Ishikawa (cell line): ENCODE measurements around the gene DTWD2.
A peak's percentile ranks its signal among the peaks of the same experiment; 100 is the strongest.

Experiments used
- CEBPB ChIP-seq: IDR thresholded peaks from 2 replicates; pipeline ENCODE4 v1.6.1; 2012
- CREB1 ChIP-seq: IDR thresholded peaks from 2 replicates; pipeline ENCODE4 v1.6.1; 2012; ENCODE audit warnings: low read depth
- EGR1 ChIP-seq: IDR thresholded peaks from 2 replicates; pipeline ENCODE4 v1.6.1; 2012
- EP300 ChIP-seq: IDR thresholded peaks from 2 replicates; pipeline ENCODE4 v1.6.1; 2012; ENCODE audit warnings: borderline replicate concordance
- FOXM1 ChIP-seq: IDR thresholded peaks from 2 replicates; pipeline ENCODE4 v1.6.1; 2012; ENCODE audit warnings: low read depth, borderline replicate concordance
- NFIC ChIP-seq: IDR thresholded peaks from 2 replicates; pipeline ENCODE4 v1.6.1; 2012
- RAD21 ChIP-seq: IDR thresholded peaks from 2 replicates; pipeline ENCODE4 v1.6.1; 2012; ENCODE audit warnings: low read depth
- TAF1 ChIP-seq: IDR thresholded peaks from 2 replicates; pipeline ENCODE4 v1.6.1; 2012; ENCODE audit warnings: low read depth, mild to moderate bottlenecking
- TCF12 ChIP-seq: IDR thresholded peaks from 2 replicates; pipeline ENCODE4 v1.6.1; 2012; ENCODE audit warnings: low read depth
- TEAD4 ChIP-seq: IDR thresholded peaks from 2 replicates; pipeline ENCODE4 v1.6.1; 2012
- ZBTB7A ChIP-seq: IDR thresholded peaks from 2 replicates; pipeline ENCODE4 v1.6.1; 2012; ENCODE audit warnings: low read depth
- TF ChIP-seq, protein P1 (sequence below): IDR thresholded peaks from 2 replicates; pipeline ENCODE4 v1.6.1; 2012
- TF ChIP-seq, protein P2 (sequence below): IDR thresholded peaks from 2 replicates; pipeline ENCODE4 v1.6.1; 2012; ENCODE audit warnings: low read depth, mild to moderate bottlenecking
- TF ChIP-seq, protein P3 (sequence below): IDR thresholded peaks from 2 replicates; pipeline ENCODE4 v1.6.1; 2012

Gene DTWD2

DNA sequence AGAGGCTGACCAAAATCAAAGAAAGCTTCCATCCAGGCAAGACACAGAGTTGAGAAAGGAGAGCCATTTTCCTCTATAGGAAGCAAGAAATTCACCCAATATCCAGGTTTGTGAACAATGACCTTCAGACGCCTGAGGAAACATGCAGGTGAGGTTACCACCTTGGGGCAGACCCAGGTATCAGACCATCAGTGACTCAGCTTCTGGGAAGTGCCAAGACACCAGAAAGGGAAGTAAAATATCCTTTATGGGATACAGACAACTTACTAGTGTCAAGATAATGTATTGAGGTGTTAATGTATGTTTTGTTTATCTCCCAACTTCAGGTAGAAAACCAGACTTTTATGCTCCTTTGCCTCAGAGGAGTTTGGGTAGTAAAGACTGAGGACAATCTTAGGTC, 2.2 kb upstream of the DTWD2 start:
- TF ChIP-seq NFIC (no peak), EP300 (no peak), RAD21 (no peak), ZBTB7A (no peak), TEAD4 (no peak), FOXM1 (no peak), EGR1 (no peak), TAF1 (no peak), TCF12 (no peak)
- TF ChIP-seq, protein P1, sequence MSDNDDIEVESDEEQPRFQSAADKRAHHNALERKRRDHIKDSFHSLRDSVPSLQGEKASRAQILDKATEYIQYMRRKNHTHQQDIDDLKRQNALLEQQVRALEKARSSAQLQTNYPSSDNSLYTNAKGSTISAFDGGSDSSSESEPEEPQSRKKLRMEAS = no peak
- TF ChIP-seq, protein P2, sequence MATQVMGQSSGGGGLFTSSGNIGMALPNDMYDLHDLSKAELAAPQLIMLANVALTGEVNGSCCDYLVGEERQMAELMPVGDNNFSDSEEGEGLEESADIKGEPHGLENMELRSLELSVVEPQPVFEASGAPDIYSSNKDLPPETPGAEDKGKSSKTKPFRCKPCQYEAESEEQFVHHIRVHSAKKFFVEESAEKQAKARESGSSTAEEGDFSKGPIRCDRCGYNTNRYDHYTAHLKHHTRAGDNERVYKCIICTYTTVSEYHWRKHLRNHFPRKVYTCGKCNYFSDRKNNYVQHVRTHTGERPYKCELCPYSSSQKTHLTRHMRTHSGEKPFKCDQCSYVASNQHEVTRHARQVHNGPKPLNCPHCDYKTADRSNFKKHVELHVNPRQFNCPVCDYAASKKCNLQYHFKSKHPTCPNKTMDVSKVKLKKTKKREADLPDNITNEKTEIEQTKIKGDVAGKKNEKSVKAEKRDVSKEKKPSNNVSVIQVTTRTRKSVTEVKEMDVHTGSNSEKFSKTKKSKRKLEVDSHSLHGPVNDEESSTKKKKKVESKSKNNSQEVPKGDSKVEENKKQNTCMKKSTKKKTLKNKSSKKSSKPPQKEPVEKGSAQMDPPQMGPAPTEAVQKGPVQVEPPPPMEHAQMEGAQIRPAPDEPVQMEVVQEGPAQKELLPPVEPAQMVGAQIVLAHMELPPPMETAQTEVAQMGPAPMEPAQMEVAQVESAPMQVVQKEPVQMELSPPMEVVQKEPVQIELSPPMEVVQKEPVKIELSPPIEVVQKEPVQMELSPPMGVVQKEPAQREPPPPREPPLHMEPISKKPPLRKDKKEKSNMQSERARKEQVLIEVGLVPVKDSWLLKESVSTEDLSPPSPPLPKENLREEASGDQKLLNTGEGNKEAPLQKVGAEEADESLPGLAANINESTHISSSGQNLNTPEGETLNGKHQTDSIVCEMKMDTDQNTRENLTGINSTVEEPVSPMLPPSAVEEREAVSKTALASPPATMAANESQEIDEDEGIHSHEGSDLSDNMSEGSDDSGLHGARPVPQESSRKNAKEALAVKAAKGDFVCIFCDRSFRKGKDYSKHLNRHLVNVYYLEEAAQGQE = no peak
- TF ChIP-seq, protein P3, sequence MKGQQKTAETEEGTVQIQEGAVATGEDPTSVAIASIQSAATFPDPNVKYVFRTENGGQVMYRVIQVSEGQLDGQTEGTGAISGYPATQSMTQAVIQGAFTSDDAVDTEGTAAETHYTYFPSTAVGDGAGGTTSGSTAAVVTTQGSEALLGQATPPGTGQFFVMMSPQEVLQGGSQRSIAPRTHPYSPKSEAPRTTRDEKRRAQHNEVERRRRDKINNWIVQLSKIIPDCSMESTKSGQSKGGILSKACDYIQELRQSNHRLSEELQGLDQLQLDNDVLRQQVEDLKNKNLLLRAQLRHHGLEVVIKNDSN = no peak

DNA sequence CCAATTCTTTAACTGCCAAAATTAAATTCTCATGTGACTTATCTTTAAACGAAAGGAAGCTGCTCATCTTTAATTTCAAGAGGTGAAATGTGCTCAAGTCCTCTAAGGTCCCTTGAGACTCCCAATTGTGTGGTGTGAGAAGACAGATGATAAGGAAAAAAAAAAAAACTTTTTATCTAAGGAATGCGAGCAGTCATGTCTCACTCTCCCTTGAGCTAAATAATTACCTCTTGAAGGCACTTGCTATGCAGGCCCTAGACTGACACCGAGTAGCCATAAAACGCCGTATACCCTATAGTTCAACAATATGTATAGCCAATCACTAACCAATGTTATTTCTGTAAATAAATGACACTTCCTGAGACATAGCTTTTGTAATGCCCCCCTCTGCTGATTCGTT, 1.5 kb upstream of the DTWD2 start:
- TF ChIP-seq CREB1 (no peak), CEBPB (no peak), TCF12 (no peak)
- TF ChIP-seq, protein P3 = no peak

DNA sequence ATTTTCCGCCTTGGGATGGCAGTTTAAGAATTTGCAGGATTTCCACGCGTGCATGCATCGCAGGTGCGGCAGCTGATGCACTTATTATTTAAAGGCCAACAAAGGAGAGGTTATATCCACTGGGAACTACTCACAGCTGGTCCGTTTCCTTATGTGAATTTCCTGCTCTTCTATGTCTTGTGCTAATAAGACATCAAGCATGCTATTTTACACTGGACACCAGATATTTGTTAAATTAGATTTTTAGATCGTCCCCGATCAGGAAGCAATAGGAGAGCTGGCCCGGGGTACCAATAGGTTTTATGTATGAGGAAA, 476 bp upstream of the DTWD2 start:
- TF ChIP-seq, protein P2 = no peak
- TF ChIP-seq RAD21 (no peak), CREB1 (no peak), TAF1 (no peak), NFIC (no peak)
- TF ChIP-seq, protein P3 = no peak

DNA sequence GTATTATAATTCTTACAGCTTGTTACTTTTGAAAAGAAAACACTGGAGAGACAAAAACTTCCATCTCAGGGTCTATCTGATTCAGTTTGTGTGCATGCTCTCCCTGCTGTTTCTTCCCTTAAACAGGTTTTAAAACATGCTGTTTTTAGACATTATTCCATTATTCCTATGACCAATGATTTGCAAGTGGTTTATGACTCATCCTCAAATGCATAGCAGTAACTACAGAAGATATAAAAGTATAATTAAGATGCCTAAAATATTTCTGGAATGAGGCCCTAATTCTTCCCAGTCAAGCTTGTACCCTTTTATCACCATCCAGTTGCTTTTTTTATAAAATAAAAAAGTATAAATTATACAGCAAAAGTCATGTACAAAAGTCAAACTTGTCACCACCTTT, 3.7 kb downstream of the DTWD2 start:
- TF ChIP-seq TEAD4 (peak; percentile 6; the same call in 1 of the 2 replicates), FOXM1 (no peak)

DNA sequence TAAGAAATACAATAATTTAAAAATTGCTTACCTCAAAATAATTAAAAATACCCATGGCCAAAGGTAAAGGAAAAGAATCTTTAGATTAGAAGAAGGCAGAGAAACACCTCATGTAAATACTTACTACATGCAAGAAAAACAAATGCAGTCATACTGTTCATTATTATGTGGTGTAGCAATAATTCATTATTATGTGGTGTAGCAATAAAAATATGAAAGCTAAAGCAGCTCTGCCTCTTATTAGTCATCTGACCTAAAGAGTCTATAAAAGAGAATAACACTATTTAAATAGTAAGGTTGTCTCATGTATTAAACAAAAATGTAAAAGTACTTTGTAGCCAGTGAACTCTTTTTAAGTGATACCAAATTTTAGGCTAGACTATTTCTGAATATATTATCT, 6.6 kb downstream of the DTWD2 start:
- TF ChIP-seq NFIC (no peak), TEAD4 (no peak), TCF12 (no peak), EGR1 (no peak), CREB1 (no peak), ZBTB7A (no peak), CEBPB (no peak)
- TF ChIP-seq, protein P2 = no peak

DNA sequence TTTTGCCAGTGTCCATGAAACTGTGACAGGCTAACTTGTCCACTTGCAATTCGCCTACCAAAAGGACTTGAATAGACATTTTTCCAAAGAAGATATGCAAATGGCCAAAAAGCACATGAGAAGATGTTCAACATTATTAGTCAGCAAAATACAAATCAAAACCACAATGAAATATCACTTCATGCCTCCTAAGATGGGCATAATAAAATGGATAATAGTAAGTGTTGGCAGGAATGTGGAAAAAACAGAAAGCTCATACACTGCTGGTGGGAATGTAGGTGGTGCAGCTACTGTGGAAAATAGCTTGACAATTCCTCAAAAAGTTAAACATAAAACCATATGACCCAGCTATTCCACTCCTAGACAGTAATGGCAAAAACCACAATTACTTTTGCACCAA, 7.9 kb downstream of the DTWD2 start:
- TF ChIP-seq, protein P1 = no peak
- TF ChIP-seq TAF1 (no peak), TCF12 (no peak)
